GM18867 (cell line): ENCODE measurements around the gene TMEM255B.
"Not testable (repeated sequence)": the region's sequence is repeated elsewhere in the genome, so short reads cannot be mapped to it uniquely, and the experiment has no call there.

ENCODE experiments used
- ATAC-seq: cut with Tn5 transposase; IDR thresholded peaks from one replicate; pipeline ENCODE4 v1.9.1; 2021; ENCODE audit warnings: mild to moderate bottlenecking, moderate library complexity; ENCODE audit not compliant: unreplicated experiment

Gene TMEM255B

GRCh38 chr13:113830426-113830950 lies 71.5 kb downstream of the TMEM255B start:
- not testable (repeated sequence) for ATAC-seq

DNA sequence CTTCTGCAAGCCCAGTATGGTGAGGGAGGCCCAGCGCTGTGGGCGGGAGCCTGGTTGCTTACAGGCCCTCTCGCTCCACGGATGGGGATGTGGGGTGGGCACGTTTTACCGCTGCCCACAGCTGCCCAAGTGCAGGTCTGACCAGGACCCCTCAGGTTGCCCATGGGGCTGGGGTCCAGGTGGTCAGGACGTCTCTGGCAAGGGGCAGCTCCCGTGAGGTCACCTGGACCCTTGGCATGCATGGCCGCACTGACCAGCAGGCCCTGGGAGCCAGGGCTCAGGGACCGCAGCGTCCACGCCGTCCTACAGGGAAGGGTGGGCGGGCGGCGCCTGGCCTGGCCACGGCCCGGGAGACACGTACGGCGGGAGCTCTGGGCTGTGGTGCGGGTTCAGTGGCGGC lies 72.0 kb downstream of the TMEM255B start:
- no peak for ATAC-seq

DNA sequence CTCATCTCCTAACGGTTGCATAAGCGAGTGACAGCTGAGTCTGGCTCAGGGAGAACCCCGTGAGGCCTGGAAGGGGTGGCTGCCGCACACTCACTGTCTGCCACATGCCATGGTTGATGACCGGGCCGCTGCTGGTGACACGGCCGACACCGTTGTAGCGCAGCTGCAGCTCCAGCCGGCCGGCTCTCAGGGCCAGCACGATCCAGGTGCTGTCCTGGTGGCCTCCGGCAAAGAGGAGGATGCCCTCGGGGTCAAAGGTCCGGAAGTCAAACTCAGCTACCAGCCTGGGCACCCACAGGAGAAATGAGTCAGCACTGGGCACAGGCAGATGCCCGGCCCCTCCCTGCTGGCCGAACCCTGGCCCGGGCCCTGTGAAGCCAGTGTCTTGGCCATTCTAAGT lies 73.2 kb downstream of the TMEM255B start:
- ATAC-seq, result no peak

GRCh38 chr13:113832631-113833030 lies 73.6 kb downstream of the TMEM255B start:
- ATAC-seq, result no peak

GRCh38 chr13:113833111-113833830 lies 74.2 kb downstream of the TMEM255B start:
- ATAC-seq, result no peak

- not testable (repeated sequence) for ATAC-seq
These were observed 75.0 kb downstream of the TMEM255B start for GRCh38 chr13:113834006-113834405.

DNA sequence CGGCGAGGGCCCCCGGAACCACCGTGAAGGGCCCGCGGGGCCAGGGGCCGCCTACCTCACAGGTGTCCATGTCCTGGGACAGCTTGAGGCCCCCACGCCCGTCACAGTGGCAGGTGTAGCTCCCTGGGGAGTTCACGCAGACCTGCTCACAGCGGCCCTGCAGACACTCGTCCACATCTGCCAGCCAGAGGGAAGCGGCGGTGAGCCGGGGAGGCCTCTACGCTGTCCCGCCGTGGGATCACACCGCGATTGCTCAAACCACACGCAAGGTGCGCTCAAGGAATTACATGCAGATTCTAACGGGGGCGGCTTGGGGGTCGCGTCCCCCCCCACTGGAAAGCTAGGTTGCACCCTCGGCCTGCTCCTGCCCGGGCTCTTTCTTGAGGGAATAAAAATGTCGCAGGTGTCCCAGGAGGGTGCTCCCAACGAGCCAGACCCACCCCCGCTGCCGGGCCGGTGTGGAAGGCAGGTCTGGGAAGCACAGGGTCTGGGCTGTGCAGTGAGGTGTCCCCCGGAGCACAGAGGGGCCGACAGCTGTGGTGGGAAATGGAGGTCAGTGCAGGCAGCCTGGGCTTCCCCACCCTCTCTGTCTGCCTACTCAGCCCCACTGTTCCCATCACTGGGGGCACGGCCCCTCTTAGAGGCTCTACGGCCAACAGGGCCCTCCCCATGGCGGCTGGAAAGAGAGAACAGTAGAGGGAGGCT lies 75.6 kb downstream of the TMEM255B start:
- ATAC-seq, result no peak

DNA sequence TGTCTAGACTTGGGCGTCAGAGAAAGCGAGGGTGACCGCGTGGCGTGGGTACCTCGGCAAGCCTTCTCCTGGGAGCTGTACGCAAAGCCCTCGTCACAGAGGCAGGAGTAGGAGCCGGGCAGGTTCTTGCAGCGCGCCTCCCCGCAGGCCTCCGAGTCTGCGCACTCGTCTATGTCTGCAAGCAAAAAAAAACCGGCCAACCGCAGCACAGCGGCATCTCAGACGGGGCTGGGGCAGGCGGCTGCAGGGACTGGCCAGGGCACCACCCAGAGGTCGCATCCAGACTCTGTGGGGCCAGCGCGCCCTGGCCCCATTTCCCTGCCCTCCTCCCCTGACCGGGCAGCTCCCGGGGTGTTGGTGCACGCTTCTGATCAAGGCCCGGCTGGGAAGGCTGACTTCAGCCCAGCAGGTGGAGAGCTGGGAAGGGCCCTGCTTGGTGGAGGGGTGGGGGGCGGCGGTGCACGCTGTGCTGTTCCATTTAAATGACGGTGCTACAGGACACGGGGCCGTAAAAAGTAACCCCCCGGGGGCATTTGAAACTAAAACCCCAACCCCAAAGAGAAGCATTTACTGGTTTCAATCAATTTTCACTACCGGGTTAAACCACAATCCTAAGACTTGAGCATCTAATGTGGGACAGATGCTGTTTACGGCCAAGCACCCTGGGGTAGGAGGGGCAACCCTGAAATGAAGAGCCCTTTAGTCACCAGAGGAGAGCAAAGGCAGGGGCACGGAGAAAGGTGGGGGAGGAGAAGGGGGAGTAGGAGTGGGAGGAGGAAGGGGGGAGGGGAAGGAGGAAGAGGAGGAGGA lies 76.6 kb downstream of the TMEM255B start:
- ATAC-seq, result no peak

DNA sequence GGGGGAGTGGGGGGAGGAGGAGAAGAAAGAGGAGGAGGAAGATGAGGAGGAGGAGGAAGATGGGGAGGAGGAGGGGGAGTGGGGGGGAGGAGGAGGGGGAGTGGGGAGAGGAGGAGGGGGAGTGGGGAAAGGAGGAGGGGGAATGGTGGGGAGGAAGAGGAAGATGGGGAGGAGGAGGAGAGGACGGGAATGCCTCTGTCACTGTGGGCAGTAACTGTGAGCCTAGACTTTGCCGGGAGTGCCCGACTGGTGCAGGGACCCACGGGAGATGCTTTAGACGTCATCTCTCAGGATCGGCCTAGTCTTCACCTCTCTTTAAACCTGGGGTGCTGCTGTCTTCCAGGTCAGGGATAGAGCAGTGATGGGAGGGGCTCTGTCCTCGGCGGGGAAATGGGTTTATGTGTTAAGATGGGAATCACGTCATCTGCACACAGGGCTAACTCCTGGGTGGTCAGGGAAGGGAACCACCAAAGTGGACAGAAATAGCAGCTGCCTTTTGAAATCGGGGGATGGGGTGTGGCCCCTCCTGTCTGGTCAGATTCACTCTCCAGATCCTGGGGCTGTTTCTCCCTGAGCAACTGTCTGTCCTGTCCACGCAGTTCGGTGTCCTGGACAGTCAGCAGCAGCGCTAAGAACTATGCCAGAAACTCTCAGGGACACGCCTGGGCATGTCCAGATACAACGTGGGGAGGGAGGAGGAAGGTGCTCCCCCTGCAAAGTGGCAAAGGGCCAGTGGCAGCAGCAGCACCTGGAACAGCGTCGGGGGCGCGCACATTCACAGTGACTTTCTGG lies 77.9 kb downstream of the TMEM255B start:
- no peak for ATAC-seq

DNA sequence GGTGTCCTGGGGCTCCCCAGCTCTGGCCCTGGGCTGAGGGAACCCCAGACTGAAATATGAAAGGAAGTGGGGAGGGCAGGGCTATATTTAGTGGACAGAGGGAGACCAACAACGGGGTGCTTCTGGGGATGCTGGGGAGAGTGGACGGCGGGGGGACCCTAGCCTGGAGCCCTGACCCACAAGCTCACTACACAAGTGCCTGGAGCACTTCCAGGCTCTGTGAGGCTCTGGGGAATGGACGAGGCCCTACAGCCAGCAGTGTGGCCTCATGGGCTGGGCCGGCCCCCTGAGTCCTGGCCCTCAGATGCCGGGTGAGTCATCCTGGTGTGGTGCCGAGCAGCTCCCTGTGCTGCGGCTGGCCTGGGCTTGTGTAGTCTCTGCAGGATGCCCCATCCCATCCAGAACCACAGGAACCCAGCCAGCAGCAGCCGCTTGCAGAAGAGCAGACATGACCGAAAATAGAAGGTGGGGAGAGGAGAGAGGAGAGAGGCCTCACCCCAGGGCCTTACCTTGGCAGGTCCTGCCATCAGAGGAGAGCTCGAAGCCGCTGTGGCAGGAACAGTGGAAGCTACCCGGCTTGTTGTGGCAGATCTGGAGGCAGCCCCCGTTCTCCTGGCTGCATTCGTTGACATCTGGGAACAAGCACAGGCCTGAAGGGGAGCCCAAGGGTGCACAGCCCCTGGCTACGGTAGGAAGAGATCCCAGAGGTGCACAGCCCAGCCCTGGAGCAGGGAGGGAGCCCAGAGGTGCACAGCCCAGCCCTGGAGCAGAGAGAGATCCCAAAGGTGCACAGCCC lies 78.7 kb downstream of the TMEM255B start:
- ATAC-seq, result no peak

DNA sequence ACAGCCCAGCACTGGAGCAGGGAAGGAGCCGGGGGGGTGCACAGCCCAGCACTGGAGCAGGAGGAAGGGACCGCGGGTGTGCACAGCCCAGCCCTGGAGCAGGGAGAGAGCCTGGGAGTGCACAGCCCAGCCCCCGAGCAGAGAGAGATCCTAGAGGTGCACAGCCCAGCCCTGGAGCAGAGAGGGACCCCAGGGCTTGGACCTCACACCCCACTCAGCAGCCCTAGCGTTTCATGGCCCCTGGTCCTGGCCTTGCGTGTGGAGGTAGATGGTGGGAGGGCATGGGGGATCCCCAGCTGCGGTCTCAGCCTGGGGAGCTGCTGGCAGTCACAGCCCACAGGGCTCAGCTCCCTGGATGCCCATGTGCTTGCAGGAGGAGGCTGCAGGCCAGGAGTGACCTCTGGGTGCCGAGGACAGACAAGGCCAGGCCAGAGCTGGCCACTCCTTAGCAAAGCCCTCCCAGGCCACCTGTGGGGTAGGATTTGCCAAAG lies 79.7 kb downstream of the TMEM255B start:
- no peak for ATAC-seq

DNA sequence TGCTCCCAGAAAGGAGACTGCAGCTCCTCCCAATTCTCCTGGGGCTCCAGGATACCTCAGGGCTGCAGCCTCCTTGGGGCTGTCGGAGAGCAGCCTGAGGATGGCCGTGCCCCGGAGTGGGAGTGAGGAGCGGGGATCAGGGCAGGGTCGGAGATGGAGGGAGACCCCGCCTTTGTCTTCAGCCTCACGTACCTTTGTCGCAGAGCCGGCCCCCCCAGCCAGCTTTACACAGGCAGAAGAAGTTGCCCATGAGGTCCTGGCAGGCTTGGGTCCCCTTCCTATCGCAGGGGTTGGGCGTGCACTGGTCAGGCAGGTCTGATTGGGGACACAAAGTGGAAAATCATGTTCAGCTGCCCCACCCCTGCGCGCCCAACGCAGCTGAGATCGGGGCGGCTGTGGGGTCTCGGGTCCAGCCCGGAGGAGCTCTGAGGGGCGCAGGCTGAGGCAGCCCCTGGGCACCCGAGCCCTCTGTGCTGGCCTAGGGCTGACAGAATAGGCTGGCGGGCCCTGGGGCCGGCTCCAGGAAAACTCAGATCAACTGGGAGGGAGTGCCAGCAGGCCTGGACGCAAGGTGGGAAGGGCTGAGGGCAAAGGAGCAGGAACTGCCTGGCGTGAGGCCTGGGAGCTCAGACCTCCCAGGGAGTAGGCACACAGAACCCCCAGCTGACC lies 80.6 kb downstream of the TMEM255B start:
- ATAC-seq, result no peak

GRCh38 chr13:113840541-113841352 lies 81.7 kb downstream of the TMEM255B start:
- ATAC-seq, result no peak

DNA sequence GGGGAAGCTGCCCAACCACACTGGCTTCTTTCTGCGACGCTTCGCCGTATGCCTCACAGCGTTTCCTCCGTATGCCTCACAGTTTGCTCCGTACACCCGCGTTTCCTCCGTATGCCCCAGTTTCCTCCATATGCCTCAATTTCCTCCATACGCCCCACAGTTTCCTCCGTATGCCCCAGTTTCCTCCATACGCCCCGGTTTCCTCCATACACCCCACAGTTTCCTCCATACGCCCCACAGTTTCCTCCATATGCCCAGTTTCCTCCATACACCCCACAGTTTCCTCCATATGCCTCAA lies 82.3 kb downstream of the TMEM255B start:
- ATAC-seq, result no peak

DNA sequence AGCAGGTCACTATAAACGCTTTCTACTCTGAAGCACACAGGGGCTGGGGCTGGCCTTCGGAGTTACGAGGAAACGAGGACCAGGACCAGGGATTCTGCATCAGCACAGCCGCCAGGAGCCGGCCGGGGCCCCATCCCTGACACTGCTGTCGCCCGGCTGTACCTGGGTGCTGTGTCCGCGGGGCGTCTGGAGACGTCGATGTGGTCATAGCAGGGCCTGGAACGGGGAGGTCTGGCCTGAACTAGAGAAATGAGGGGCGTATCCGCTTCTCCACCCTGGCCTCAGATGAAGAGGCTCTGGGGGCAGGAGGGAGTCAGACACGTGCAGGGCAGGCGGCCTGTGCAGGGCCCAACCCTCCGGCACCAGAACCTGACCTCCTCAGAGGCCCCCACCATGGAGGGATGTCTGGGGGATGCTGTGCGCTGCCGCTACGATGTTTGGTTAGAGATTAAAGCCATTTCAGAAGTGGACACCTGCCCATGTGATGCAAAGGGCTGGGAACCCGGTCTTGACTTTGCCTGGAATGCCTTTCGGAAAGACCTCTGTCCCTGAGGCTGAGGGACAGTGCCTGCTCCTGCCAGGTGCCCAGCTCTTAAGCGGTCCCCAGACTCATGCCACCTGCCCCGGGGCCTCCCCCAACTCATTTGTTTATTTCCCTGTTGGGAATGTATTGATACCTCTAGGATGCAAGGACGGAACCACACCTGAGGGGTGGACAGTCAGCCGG lies 83.5 kb downstream of the TMEM255B start:
- ATAC-seq, result no peak

- ATAC-seq, result no peak
These were observed 84.1 kb downstream of the TMEM255B start for GRCh38 chr13:113843063-113843654.

DNA sequence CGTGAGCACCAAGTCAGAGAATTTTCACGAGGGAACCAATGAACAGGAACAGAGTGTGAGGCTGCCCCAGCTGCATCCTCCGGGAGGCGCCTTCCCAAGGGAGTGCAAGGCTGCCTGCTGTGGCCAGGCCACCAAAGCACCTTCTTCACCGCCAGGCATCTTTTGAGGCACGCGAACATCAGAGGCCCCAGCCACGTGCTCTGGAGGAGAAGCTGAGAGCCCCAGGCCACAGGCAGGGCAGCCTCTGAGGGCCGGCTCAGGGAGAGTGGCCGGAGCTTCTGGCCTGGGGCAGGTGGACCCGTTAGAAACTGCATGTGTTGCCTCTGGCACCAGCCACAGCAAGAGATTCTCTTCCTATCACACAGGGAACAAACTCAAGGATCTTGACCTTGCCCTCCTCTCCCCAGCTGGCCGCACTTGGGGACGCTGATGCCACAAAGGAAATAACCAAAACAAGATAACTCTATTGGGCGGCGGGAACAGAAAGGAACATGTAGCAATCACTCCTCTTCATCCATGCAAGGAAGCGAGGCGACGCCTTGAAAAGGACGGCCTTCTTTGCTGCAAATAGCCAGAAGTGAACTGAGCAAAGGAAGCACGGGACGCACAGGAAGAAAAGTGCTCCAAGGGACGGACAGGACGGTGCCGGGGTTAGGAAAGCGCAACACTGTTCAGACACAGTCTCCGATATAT lies 85.0 kb downstream of the TMEM255B start:
- ATAC-seq, result no peak
